ENCODE results near the gene ANKRD12. TPM values are rescaled to one million over a fixed set of nuclear protein-coding genes. Genes with fewer than 3 reads are reported as not detected.
A peak's percentile ranks its signal among the peaks of the same experiment; 100 is the strongest.

The ANKRD12 gene
- total RNA-seq, 4 donors from 2014 or later: 13.0 to 60.3 (median 23.4) TPM

DNA sequence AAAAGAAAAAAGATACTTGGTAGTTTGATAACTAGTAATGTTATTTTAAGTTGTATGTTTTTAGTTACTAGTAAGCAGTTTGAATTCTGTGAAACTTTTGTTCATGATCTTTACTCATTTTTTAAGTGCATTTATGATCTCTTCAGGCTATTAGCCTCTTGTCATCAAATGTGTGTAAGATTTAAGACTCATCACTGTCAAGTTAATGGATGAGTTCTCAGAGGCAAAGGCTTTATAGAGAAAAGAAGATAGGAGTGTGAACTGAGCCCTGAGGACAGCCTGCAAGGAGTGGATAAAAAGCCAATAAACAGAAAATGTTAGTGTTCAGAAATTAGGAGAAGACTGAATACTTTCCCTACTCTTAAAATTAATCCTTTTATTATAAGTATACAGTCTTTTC lies 20.6 kb upstream of the ANKRD12 start:
- intact Hi-C loops (cut with DNase I): no loop called here
- DNase-seq: no peak
- peaks cover 7 to 100% (median 54%) of the 10 kb centered on the region in 3 donors for H3K4me1 ChIP-seq
- H3K4me3 ChIP-seq: no peak overlapping the region
- H3K27me3 ChIP-seq: no peaks in the 10 kb centered on the region
- TF ChIP-seq, protein P1, sequence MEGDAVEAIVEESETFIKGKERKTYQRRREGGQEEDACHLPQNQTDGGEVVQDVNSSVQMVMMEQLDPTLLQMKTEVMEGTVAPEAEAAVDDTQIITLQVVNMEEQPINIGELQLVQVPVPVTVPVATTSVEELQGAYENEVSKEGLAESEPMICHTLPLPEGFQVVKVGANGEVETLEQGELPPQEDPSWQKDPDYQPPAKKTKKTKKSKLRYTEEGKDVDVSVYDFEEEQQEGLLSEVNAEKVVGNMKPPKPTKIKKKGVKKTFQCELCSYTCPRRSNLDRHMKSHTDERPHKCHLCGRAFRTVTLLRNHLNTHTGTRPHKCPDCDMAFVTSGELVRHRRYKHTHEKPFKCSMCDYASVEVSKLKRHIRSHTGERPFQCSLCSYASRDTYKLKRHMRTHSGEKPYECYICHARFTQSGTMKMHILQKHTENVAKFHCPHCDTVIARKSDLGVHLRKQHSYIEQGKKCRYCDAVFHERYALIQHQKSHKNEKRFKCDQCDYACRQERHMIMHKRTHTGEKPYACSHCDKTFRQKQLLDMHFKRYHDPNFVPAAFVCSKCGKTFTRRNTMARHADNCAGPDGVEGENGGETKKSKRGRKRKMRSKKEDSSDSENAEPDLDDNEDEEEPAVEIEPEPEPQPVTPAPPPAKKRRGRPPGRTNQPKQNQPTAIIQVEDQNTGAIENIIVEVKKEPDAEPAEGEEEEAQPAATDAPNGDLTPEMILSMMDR (IDR thresholded peaks at IDR 0.05): no peak
- no peak for TF ChIP-seq POLR2A (IDR thresholded peaks at IDR 0.05)
- H3K9me3 ChIP-seq: no peaks in the 10 kb centered on the region
- peak overlapping the region in 3 of 4 donors; percentile 90 to 95 (median 93) for H3K27ac ChIP-seq
- peaks cover 0 to 13% (median 0%) of the 10 kb centered on the region in 3 donors for H3K36me3 ChIP-seq

DNA sequence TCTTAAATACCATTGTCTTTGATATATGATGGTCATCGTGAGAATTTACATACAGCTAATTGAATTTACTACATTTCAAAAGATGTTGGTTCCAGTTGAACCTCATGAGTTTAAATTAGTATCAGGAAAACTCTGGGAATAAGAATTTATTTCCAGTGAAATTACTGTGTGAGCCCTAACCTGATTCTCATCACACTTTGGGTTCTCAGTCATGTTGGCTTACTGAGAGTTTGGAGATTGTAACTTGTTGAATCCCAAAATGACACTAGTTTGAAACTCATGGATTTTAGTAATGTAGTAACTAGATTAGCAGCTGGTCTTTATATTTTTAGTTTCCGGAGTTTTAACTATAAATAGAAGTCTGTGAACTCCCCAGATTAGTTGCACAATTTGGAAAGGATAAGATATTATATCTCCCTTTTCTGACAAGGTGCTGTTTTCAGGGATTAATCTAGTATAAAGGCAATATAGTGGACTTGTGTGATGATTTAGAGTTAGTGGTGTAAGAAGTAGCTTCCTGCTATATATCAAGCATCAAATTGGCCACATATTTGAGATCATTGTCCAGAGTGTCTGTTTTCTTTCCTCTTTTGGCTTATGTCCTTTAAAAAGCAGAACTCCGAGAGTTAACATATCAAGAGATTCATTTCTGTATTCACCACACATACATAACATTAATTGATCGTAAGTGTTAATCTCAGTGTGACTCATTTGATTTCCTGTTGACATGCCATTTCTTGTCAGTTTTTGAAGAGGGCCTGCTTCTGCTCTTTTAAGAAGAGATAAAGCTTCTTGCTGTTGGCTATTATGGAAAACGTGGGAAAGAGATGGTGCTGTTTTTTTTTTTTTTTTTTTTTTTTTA lies 18.4 kb upstream of the ANKRD12 start:
- H3K4me1 ChIP-seq: peaks cover 7 to 95% (median 47%) of the 10 kb centered on the region in 3 donors
- TF ChIP-seq POLR2A (IDR thresholded peaks at IDR 0.05): no peak
- TF ChIP-seq, protein P1 (IDR thresholded peaks at IDR 0.05): no peak
- no peak for DNase-seq
- intact Hi-C loops (cut with DNase I): no loop called here
- H3K9me3 ChIP-seq: no peaks in the 10 kb centered on the region
- H3K4me3 ChIP-seq: peak overlapping the region in 2 of 4 donors; percentile 4 to 55
- 18 to 20% methylated on average over 5 of the region's 5 CpGs for WGBS, 2 donors
- peak overlapping the region; percentile 75 to 95 (median 86) for H3K27ac ChIP-seq
- peaks cover 0 to 35% (median 5%) of the 10 kb centered on the region in 3 donors for H3K36me3 ChIP-seq
- no peaks in the 10 kb centered on the region for H3K27me3 ChIP-seq

DNA sequence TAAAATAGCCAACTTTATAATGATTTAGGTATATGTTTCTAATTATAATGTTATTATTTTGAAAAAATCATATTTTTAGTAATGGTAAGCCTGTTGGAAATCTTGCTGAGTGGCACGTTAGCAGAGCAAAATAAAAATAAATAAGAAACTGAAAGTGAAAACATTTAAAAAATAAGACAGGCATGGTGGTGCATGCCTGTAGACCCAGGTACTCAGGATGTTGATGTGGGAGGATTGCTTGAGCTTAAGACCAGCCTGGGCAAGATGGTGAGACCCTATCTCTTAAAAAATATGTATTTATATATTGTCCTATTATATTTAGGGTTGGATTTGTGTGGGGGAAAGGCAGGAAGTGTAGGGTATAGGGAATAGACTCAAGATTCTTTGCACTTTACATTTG lies 15.8 kb upstream of the ANKRD12 start:
- intact Hi-C loops (cut with DNase I): no loop called here
- H3K4me1 ChIP-seq: peaks cover 7 to 69% (median 41%) of the 10 kb centered on the region in 3 donors
- peaks cover under 1 to 61% (median 10%) of the 10 kb centered on the region in 3 donors for H3K36me3 ChIP-seq
- TF ChIP-seq POLR2A (IDR thresholded peaks at IDR 0.05): no peak
- TF ChIP-seq, protein P1 (IDR thresholded peaks at IDR 0.05): no peak
- H3K27me3 ChIP-seq: no peaks in the 10 kb centered on the region
- H3K27ac ChIP-seq: peak overlapping the region in 3 of 4 donors; percentile 29 to 95 (median 90)
- no peak overlapping the region for H3K4me3 ChIP-seq
- DNase-seq: no peak
- H3K9me3 ChIP-seq: no peaks in the 10 kb centered on the region
- 9 to 25% methylated on average over 1 of the region's 1 CpG for WGBS, 2 donors

DNA sequence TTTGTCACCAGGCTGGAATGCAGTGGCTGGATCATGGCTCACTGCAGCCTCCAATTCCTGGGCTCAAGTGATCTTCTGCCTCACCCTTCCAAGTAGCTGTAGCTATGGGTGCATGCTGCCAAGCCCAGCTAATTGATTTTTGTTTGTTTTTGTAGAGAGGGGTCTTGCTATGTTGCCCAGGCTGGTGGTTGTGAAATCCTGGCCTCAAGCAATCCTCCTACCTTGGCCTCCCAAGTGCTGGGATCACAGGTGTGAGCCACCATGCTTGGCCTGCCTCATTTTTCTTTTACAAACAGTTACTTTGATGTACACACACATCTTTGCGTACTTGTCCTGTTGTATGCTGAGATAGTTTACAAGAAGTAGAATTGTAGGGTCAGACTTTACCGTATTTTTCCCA lies 13.1 kb upstream of the ANKRD12 start:
- TF ChIP-seq, protein P1 (IDR thresholded peaks at IDR 0.05): no peak
- TF ChIP-seq POLR2A (IDR thresholded peaks at IDR 0.05): no peak
- no peaks in the 10 kb centered on the region for H3K27me3 ChIP-seq
- intact Hi-C loops (cut with DNase I): no loop called here
- WGBS, 2 donors: 87 to 94% methylated on average over 2 of the region's 2 CpGs
- peaks cover 15 to 88% (median 25%) of the 10 kb centered on the region in 3 donors for H3K36me3 ChIP-seq
- DNase-seq: no peak
- peaks cover 0 to 42% (median 18%) of the 10 kb centered on the region in 3 donors for H3K4me1 ChIP-seq
- H3K27ac ChIP-seq: peak overlapping the region in 1 of 4 donors; percentile 15
- H3K9me3 ChIP-seq: no peaks in the 10 kb centered on the region
- H3K4me3 ChIP-seq: no peak overlapping the region

DNA sequence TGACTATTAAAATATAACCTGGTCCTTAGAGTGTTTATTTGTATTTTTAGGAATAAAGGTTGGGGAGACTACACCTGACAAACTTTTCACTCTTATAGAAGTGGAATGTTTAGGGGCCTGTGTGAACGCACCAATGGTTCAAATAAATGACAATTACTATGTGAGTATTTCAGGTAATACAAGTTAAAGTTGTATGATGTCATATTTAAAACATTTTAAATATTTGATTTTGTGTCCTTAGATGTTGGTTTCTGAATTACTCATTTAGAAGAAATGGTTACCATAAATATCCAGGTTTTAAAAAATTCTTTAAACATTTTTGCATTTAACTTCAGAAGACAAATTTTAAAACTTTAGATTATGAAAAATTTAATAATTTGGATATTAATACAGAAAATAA lies 11.8 kb upstream of the ANKRD12 start:
- intact Hi-C loops (cut with DNase I): no loop called here
- peaks cover 15 to 95% (median 33%) of the 10 kb centered on the region in 3 donors for H3K36me3 ChIP-seq
- H3K4me1 ChIP-seq: peaks cover 0 to 29% (median 7%) of the 10 kb centered on the region in 3 donors

More for the DNA sequence above, 11.8 kb upstream of the ANKRD12 start:
- 92 to 95% methylated on average over 1 of the region's 1 CpG for WGBS, 2 donors
- no peak for DNase-seq
- no peak overlapping the region for H3K4me3 ChIP-seq
- no peaks in the 10 kb centered on the region for H3K9me3 ChIP-seq
- no peaks in the 10 kb centered on the region for H3K27me3 ChIP-seq
- TF ChIP-seq, protein P1 (IDR thresholded peaks at IDR 0.05): no peak
- no peak for TF ChIP-seq POLR2A (IDR thresholded peaks at IDR 0.05)
- no peak overlapping the region for H3K27ac ChIP-seq

Measured in esophagus squamous epithelium (tissue), 5 donors.